ENCODE data around the gene KCNK3.
"Not testable (repeated sequence)": the region's sequence is repeated elsewhere in the genome, so short reads cannot be mapped to it uniquely, and the experiment has no call there.

Gene KCNK3

GRCh38 chr2:26756337-26756736 is 63.8 kb downstream of the KCNK3 start:
- DNase-seq (ENCODE audit: low read depth in 2 of 2), result no peak

DNA sequence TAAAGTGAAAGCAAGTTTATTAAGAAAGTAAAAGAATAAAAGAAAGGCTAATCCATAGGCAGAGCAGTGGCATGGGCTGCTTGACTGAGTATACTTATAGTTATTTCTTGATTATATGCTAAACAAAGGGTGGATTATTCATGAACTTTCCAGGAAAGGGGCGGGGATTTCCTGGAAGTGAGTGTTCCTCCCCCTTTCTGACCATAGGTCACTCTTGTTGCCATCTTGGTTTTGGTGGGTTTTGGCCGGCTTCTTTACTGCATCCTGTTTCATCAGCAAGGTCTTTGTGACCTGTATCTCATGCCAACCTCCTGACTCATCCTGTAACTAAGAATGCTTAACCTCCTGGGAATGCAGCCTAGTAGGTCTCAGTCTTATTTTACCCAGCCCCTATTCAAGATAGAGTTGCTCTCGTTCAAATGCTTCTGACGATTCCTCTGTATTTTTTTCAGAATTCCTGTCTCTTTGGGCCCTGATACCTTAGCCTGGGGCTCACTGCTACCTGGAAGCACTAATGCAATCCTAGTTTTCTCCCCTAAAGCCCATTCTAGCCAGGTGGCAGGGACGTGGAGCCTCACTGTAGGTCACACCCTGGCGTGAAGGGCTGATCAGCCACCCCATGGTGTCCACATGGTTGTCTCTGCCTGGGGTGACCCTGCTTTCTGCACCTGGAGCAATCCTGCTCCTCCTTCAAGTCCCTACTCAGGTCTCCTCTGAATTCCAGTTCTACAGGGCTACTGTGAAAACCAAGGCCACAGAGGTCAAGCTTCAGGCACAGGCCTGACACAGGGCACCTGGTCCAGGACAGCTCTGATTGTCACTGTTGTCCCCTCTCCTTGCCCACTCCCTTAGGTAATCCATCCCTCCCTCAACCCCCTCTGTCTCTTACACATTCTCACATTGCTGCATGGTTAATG is 65.6 kb downstream of the KCNK3 start:
- DNase-seq (ENCODE audit: low read depth in 2 of 2), result no peak

GRCh38 chr2:26758790-26759321 is 66.3 kb downstream of the KCNK3 start:
- no peak for DNase-seq (ENCODE audit: low read depth in 2 of 2)

GRCh38 chr2:26759845-26760244 is 67.3 kb downstream of the KCNK3 start:
- no peak for DNase-seq (ENCODE audit: low read depth in 2 of 2)

GRCh38 chr2:26760991-26761390 is 68.5 kb downstream of the KCNK3 start:
- DNase-seq (ENCODE audit: low read depth in 2 of 2), result not testable (repeated sequence)

DNA sequence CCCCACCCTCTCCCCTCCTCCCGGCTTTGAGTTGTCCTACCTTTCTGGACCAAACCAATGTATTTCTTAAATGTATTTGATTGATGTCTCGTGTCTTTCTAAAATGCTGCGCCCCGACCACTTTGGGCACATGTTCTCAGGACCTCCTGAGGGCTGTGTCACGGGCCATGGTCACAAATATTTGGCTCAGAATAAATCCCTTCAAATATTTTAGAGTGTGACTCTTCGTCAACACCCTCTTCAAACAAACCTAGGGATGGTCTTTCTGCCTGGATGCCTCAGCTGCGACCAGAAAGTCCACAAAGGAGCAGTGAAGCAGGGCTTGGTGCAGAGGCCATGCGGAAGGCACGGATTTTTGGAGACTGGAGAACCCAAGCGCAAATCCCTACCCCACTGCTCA is 70.5 kb downstream of the KCNK3 start:
- no peak for DNase-seq (ENCODE audit: low read depth in 2 of 2)

DNA sequence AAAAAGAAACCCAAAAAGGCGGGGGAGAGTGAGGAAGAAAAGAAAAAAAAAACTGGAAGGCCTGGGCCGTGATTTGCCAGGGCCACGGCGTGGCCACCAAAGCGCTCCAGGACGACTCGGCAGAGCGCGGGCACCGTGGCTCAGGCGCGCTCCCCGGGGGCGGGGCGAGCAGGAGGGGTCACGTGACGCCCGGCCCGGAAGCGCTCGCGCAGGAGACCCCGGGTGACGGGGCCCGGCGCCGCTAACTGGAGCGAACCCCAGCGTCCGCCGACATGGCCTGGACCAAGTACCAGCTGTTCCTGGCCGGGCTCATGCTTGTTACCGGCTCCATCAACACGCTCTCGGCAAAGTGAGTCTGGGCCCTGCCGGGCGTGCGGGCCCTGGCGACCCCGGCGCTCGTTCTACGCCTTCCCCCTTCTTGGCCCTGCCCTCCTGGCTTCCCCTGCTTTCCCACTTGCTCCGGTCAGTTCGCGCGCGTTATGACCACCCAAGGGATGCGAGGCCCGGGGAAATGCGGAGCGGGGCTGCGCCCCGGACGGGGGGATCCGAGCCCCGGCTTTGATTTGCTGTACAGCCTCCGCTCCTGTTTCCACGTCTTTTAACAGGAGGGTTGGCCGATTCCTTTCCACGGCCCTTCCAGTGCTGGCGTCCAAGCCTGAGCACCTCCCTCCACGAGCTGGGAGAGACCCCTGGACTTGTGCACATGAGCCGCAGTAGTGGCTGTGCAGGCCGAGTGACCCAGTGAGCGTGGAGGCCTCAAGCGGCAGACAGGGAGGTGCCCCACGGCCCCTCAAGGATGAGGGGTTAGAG is 71.8 kb downstream of the KCNK3 start, which contains the start of gene SLC35F6:
TSS of gene SLC35F6 (plus strand) at position 207 of the 810 bp plus-strand sequence. CDS start at position 273, 66 bp downstream.
- peak; percentile 56 to 72 for DNase-seq (ENCODE audit: low read depth in 2 of 2)

DNA sequence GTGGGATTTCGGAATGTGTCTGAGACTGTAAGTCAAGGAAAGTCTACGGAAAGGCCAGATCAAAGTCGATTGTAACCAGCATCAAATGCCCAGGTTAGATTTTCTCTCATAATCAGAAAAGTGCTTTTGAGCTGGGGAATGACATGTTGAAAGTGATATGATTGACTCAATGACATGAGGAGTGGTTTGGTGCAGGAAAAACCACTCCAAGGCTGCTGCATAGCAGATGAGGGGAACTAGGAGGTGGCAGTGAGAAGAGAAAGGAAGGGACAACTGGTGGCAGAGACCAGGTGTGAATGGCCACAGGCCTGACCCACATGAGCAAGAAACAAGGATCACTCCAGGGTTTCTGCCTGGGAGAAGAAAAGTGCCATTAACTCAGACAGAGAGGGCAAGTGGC is 72.4 kb downstream of the KCNK3 start:
- DNase-seq (ENCODE audit: low read depth in 2 of 2), result no peak

GRCh38 chr2:26765475-26766200 is 73.1 kb downstream of the KCNK3 start:
- DNase-seq (ENCODE audit: low read depth in 2 of 2), result no peak

GRCh38 chr2:26767129-26767528 is 74.6 kb downstream of the KCNK3 start:
- DNase-seq (ENCODE audit: low read depth in 2 of 2), result no peak

GRCh38 chr2:26767894-26768487 is 75.5 kb downstream of the KCNK3 start:
- no peak for DNase-seq (ENCODE audit: low read depth in 2 of 2)

- no peak for DNase-seq (ENCODE audit: low read depth in 2 of 2)
Observed at GRCh38 chr2:26768759-26769088, 76.2 kb downstream of the KCNK3 start.

- peak in 1 of 2 donors; percentile 25 for DNase-seq (ENCODE audit: low read depth in 2 of 2)
Observed at GRCh38 chr2:26769089-26769761, 76.7 kb downstream of the KCNK3 start.

- no peak for DNase-seq (ENCODE audit: low read depth in 2 of 2)
Observed at GRCh38 chr2:26770986-26771586, 78.6 kb downstream of the KCNK3 start.

- DNase-seq (ENCODE audit: low read depth in 2 of 2), result no peak
Observed at GRCh38 chr2:26772064-26773001, 79.8 kb downstream of the KCNK3 start.

- DNase-seq (ENCODE audit: low read depth in 2 of 2), result no peak
Observed at GRCh38 chr2:26776195-26776800, 83.8 kb downstream of the KCNK3 start.

GRCh38 chr2:26778098-26778497 is 85.6 kb downstream of the KCNK3 start:
- DNase-seq (ENCODE audit: low read depth in 2 of 2), result no peak

- no peak for DNase-seq (ENCODE audit: low read depth in 2 of 2)
Observed at GRCh38 chr2:26778507-26778906, 86.0 kb downstream of the KCNK3 start.

All from stimulated activated CD8-positive, alpha-beta memory T cell treated with anti-CD3 and anti-CD28 coated beads, Interleukin-15, amount 100 ng/mL, for 4 hours (primary cell).